Measurements from ENCODE around the gene PLCB4. TPM values are rescaled to one million over a fixed set of nuclear protein-coding genes. Genes with fewer than 3 reads are reported as not detected.

Gene PLCB4
- total RNA-seq, 1 donor = 3.5 TPM

DNA sequence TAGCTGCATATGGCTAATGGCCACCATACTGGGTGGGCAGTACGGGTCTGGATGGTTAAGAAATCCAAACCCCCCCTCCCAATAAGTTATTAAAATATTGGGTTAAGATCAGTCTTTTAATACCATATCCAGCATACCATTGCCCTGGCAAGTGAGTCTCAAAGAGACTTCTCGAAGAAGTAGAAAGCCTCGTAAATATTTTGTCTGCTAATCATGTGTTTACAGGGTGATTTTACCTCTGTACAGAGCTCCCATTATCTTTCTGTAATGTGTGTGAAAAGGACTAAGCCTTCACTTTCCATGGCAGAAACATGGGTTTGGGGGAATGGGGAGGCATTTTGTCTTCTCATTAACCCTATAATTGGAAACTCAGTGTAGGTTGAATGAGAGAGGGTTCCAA, 270.8 kb downstream of the PLCB4 start:
- TF ChIP-seq, protein P1, sequence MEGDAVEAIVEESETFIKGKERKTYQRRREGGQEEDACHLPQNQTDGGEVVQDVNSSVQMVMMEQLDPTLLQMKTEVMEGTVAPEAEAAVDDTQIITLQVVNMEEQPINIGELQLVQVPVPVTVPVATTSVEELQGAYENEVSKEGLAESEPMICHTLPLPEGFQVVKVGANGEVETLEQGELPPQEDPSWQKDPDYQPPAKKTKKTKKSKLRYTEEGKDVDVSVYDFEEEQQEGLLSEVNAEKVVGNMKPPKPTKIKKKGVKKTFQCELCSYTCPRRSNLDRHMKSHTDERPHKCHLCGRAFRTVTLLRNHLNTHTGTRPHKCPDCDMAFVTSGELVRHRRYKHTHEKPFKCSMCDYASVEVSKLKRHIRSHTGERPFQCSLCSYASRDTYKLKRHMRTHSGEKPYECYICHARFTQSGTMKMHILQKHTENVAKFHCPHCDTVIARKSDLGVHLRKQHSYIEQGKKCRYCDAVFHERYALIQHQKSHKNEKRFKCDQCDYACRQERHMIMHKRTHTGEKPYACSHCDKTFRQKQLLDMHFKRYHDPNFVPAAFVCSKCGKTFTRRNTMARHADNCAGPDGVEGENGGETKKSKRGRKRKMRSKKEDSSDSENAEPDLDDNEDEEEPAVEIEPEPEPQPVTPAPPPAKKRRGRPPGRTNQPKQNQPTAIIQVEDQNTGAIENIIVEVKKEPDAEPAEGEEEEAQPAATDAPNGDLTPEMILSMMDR (IDR thresholded peaks at IDR 0.05; ENCODE audit: insufficient read depth, low read depth, low read length) = no peak
- H3K4me3 ChIP-seq (ENCODE audit: low read depth, low read length) = no peak overlapping the region
- no peak for DNase-seq (ENCODE audit: low read depth)

DNA sequence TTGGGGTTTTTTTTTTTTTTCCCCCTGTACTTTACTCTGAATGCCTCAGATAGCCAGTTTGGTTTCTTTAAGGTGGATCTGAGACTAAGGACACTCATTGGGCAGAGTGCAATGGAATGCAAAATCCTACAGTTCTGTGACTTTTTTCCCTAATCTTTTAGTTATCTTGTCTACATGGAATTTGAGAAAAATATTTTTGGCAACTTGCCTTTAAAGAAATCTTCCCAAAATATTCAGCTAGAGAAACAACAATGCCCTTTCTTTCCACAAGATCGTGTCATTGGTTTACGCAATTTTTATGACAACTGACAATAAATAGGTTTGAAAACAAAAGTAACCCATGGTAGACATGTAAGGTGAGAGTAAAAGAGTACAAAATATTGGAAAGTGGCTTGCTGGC, 273.8 kb downstream of the PLCB4 start:
- no peak for DNase-seq (ENCODE audit: low read depth)
- TF ChIP-seq, protein P1 (IDR thresholded peaks at IDR 0.05; ENCODE audit: insufficient read depth, low read depth, low read length) = no peak
- no peak overlapping the region for H3K4me3 ChIP-seq (ENCODE audit: low read depth, low read length)

DNA sequence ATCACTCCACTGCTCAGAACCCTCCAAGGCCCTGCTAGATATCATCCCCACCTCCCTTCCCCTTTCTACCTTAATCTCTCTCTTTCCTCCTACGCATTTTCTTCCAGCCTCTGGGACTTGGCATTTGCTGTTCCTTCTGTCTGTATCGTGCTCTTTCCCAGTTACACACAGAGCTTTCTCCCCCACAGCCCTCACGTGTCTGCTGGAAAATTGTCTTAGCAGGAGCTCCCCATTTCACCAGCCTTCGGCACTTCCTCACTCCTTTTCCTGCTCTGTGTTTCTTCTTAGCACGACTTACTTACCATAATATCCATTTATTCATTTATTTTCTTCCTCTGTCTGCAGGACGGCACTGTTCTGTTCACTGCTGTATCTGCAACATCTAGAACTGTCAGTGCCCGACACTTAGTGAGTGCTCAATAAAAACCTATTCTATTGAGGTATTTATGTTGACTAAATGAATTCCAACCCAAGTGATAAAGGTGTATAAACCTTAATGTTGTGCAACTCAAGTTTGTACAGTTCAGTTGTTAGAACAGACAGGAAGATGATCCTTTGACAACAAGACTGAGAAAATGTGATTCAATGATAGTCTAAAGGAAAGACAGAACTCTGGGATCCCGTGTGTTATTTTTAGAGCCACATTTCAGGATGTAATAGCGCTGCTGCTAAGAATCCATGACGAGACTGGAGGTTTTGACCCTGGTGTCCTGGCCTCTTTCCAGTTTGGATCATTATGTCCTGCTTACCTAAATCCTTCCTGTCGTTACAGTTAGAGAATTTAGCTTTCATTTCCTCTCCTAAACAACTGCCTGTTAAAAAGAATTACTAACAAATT, 275.4 kb downstream of the PLCB4 start:
- peak; percentile 80 for DNase-seq (ENCODE audit: low read depth)
- TF ChIP-seq, protein P1 (IDR thresholded peaks at IDR 0.05; ENCODE audit: insufficient read depth, low read depth, low read length) = no peak

DNA sequence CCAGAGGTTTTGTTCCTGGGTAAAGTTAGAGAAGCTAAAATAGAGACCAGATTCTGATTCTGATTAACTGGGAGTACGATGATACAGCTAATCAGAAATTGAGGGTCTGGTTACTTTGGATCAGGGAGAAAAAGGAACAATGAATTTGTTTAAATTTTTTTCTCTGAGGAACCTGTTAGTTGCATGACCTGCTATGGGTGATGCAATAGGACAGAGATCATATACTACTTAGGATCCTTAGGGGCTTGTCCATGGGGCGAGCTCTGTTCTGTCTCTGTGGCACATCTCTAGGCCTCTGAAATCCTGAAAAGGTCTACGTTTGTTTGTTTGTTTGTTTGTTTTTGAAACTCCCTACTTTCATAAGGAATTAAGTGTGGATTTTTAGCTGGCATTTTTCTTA, 279.4 kb downstream of the PLCB4 start:
- TF ChIP-seq, protein P1 (IDR thresholded peaks at IDR 0.05; ENCODE audit: insufficient read depth, low read depth, low read length) = no peak
- H3K4me3 ChIP-seq (ENCODE audit: low read depth, low read length) = no peak overlapping the region
- no peak for DNase-seq (ENCODE audit: low read depth)

More for the DNA sequence above, 275.4 kb downstream of the PLCB4 start:
- no peak overlapping the region for H3K4me3 ChIP-seq (ENCODE audit: low read depth, low read length)

DNA sequence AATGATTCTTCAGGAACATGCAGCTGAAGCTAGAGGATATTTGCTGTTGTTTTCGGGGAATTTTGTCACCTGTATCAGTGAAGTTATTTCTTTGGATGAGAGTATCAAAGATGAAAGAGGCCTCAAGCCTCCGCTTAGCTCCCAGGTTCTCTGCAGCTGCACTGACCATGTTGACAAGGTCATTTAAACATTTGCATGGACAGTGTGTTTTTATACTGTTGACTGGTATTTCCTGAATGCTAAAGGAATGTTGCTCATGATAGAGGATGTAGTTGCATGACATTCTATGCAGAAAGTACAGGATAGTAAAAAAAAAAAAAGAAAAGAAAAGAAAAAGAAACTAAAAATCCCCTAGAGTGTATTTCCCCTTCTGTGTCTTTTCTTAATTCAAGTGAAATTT, 279.9 kb downstream of the PLCB4 start:
- TF ChIP-seq, protein P1 (IDR thresholded peaks at IDR 0.05; ENCODE audit: insufficient read depth, low read depth, low read length) = no peak
- H3K4me3 ChIP-seq (ENCODE audit: low read depth, low read length) = no peak overlapping the region
- DNase-seq (ENCODE audit: low read depth) = no peak

DNA sequence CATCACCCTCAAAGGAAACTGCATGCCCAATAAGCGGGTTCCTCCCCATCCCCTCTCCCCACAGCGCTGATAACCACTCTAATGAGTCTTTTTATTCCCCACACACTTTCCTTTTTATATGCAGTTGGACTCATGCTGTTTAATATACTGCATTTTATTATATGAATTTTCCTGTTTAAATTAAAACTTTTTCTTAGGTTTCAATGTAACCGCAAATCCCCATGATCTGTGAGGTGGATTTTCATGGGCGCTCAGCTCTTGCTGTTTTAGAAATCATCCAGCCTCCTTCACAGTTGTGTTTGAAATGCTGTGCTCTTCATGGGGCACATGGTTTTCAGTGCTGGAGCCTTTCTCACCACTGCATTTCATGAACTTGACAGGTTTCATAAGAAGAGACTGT, 280.4 kb downstream of the PLCB4 start:
- H3K4me3 ChIP-seq (ENCODE audit: low read depth, low read length) = no peak overlapping the region
- TF ChIP-seq, protein P1 (IDR thresholded peaks at IDR 0.05; ENCODE audit: insufficient read depth, low read depth, low read length) = no peak

More for the DNA sequence above, 280.4 kb downstream of the PLCB4 start:
- no peak for DNase-seq (ENCODE audit: low read depth)

Data from fibroblast of villous mesenchyme (primary cell).